ENCODE results near the gene IRF9. TPM values are rescaled to one million over a fixed set of nuclear protein-coding genes. Genes with fewer than 3 reads are reported as not detected.

IRF9 gene
- total and polyA plus RNA-seq, 2 of the 13 experiments (the other 11 are each of a cell fraction or from before 2014, with no cell fraction given): 14.9 to 49.7 TPM

- peak; percentile 78 for TF ChIP-seq ZNF646 (CRISPR knock-in tag; IDR thresholded peaks at IDR 0.05)
- TF ChIP-seq HNRNPH1 (optimal IDR thresholded peaks at IDR 0.05; ENCODE audit: low read depth, low read length): no peak
- TF ChIP-seq ZNF468 (CRISPR knock-in tag; IDR thresholded peaks at IDR 0.05): no peak
- no peak for TF ChIP-seq SYNCRIP (IDR thresholded peaks at IDR 0.05; ENCODE audit: insufficient read depth, low read depth, low read length)
- TF ChIP-seq ARNT2 (CRISPR knock-in tag; IDR thresholded peaks at IDR 0.05; ENCODE audit: low read depth): peak; percentile 99
- no peak for TF ChIP-seq ZNF296 (CRISPR knock-in tag; conservative IDR thresholded peaks at IDR 0.05)
- TF ChIP-seq HOXA5 (CRISPR knock-in tag; IDR thresholded peaks at IDR 0.05): peak; percentile 98
- peak; percentile 29; the same call in 1 of the 2 replicates for TF ChIP-seq ZBTB39 (CRISPR knock-in tag; IDR thresholded peaks at IDR 0.05)
- peak; percentile 99 for TF ChIP-seq SPEN (CRISPR knock-in tag; IDR thresholded peaks at IDR 0.05; ENCODE audit: low read depth)
- TF ChIP-seq TAF1 (CRISPR knock-in tag; IDR thresholded peaks at IDR 0.05): peak; percentile 100
- peak; percentile 95 for TF ChIP-seq PATZ1 (CRISPR knock-in tag; IDR thresholded peaks at IDR 0.05)
- TF ChIP-seq THAP9 (CRISPR knock-in tag; IDR thresholded peaks at IDR 0.05; ENCODE audit: borderline replicate concordance): peak; percentile 99
Measured at GRCh38 chr14:24195186-24196070, 34.4 kb downstream of the IRF9 start, which contains the start of gene TM9SF1 (continued).

All from HepG2 (cell line).